Naive thymus-derived CD8-positive, alpha-beta T cell (primary cell): ENCODE measurements around the gene PRR3. TPM values are rescaled to one million over a fixed set of nuclear protein-coding genes. Genes with fewer than 3 reads are reported as not detected.
A peak's percentile ranks its signal among the peaks of the same experiment; 100 is the strongest.
"Not testable (repeated sequence)": the region's sequence is repeated elsewhere in the genome, so short reads cannot be mapped to it uniquely, and the experiment has no call there.

Experiments used
- ATAC-seq, 2 donors: fragments of 150-1000 bp; cut with Tn5 transposase in 1 of 2; sonication (Bioruptor Pico), chemical (Tn5 transposase) in 1 of 2; 1 replicate in 1 of 2; 2 replicates in 1 of 2; pipeline ENCODE4 v1.10.0; 2021; ENCODE audit warnings: mild to moderate bottlenecking in 2 of 2, moderate library complexity in 2 of 2
- POLR2A ChIA-PET: fragments of 350-600 bp; sonication (Branson Sonifier 250); formaldehyde crosslinking; loops from one replicate; lab custom pipeline; 2021; ENCODE audit warnings: antibody characterized with exemption; lab: Charles Lee
- DNase-seq, 10 donors: peaks; one replicate each; pipeline versions ENCODE4 v3.0.0 to v3.0.0-alpha.2; 2020 to 2022
- H3K27ac Mint-ChIP-seq, 10 donors: one replicate each; pipeline ENCODE4 v1.8.0; 2020 to 2022; ENCODE audit warnings: mild to moderate bottlenecking in 10 of 10, mixed read lengths in 10 of 10, moderate library complexity in 4 of 10, inconsistent platforms in 1 of 10
- H3K27me3 Mint-ChIP-seq, 5 donors: one replicate each; pipeline ENCODE4 v1.8.0; 2021 to 2022; ENCODE audit warnings: mixed read lengths in 5 of 5
- H3K36me3 Mint-ChIP-seq, 3 donors: one replicate each; pipeline ENCODE4 v1.8.0; 2020 to 2022; ENCODE audit warnings: mixed read lengths in 3 of 3, mild to moderate bottlenecking in 2 of 3, inconsistent platforms in 1 of 3
- H3K4me1 Mint-ChIP-seq, 4 donors: one replicate each; pipeline ENCODE4 v1.8.0; 2021 to 2022; ENCODE audit warnings: mixed read lengths in 4 of 4
- H3K4me3 Mint-ChIP-seq, 10 donors: one replicate each; pipeline ENCODE4 v1.8.0; 2020 to 2022; ENCODE audit warnings: mild to moderate bottlenecking in 10 of 10, mixed read lengths in 10 of 10, moderate library complexity in 6 of 10, inconsistent platforms in 1 of 10
- H3K9me3 Mint-ChIP-seq, 9 donors: one replicate each; pipeline ENCODE4 v1.8.0; 2020 to 2022; ENCODE audit warnings: mixed read lengths in 9 of 9, mild to moderate bottlenecking in 3 of 9, inconsistent platforms in 1 of 9, moderate library complexity in 1 of 9
- polyA plus RNA-seq, 3 donors: library from polyadenylated mRNA; unstranded; fragments of 300-500 nt; fragmentation: Illumina TruSeq; gene quantifications; one replicate each; pipeline ENCODE4 v1.2.3, GENCODE V29; 2021
- total RNA-seq, 8 experiments: library from RNA in 2 of 8; stranded (reverse) in 2 of 8; gene quantifications; one replicate each; pipeline ENCODE4 v1.2.3 and lab custom pipeline; 2021 to 2026

PRR3 gene
- total and polyA plus RNA-seq, 5 experiments from 2014 or later = 7.9 to 28.9 (median 12.7) TPM

- H3K4me1 Mint-ChIP-seq = peaks cover 17 to 70% (median 53%) of the 10 kb centered on the region in 4 donors
Measured at GRCh38 chr6:30517767-30518504, 39.2 kb upstream of the PRR3 start.

GRCh38 chr6:30518505-30519145, 38.5 kb upstream of the PRR3 start:
- H3K27me3 Mint-ChIP-seq, ATAC-seq: not testable (repeated sequence)
- Mint-ChIP-seq H3K4me3 (peak overlapping the region; percentile 16 to 80 (median 65)), H3K27ac (peak overlapping the region; percentile 67 to 96 (median 93)), H3K36me3 (peaks cover 0 to 33% (median 32%) of the 10 kb centered on the region in 3 donors), H3K4me1 (peaks cover 17 to 71% (median 51%) of the 10 kb centered on the region in 4 donors), H3K9me3 (peaks cover 8 to 50% (median 21%) of the 10 kb centered on the region in 9 donors)
- DNase-seq = peak in 6 of 10 donors; percentile 36 to 84 (median 65)
- POLR2A ChIA-PET = interaction anchor here (0.6 to 11.7 kb wide), 14 partner anchors 8 to 110 kb away, joined by 3 to 210 read pairs (median 11); partner anchors contain the start of genes GNL1 and PRR3

More at GRCh38 chr6:30517767-30518504, 39.2 kb upstream of the PRR3 start:
- peak overlapping the region in 9 of 10 donors; percentile 50 to 80 (median 70) for H3K4me3 Mint-ChIP-seq
- not testable (repeated sequence) for ATAC-seq, H3K27me3 Mint-ChIP-seq, DNase-seq
- H3K36me3 Mint-ChIP-seq = peaks cover 0 to 27% (median 25%) of the 10 kb centered on the region in 3 donors
- peaks cover 6 to 44% (median 14%) of the 10 kb centered on the region in 9 donors for H3K9me3 Mint-ChIP-seq
- peak overlapping the region; percentile 67 to 100 (median 93) for H3K27ac Mint-ChIP-seq
- POLR2A ChIA-PET = interaction anchor here (0.7 to 11.7 kb wide), 18 partner anchors 9 to 97 kb away, joined by 3 to 210 read pairs (median 6); partner anchors contain the start of genes GNL1 and PRR3

DNA sequence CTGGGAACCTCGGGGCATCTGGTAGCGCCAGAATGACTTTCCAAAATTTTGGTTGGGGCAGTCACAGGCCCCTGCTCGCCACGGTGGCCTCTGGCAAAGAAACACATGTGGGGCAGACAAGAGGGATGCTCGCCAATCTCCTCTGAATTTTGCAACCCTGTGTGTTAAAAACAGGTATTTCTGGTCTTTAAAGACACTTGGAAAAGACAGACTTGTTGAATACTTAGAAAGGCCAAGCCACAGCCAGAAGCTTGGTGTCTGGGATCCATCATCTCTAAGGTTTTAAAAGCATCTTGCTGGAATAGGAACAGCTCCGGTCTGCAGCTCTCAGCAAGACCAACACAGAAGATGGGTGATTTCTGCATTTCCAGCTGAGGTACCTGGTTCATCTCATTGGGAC, 36.6 kb upstream of the PRR3 start:
- peak overlapping the region in 2 of 10 donors; percentile 9 to 34 for H3K4me3 Mint-ChIP-seq
- H3K27me3 Mint-ChIP-seq = no peaks in the 10 kb centered on the region
- H3K4me1 Mint-ChIP-seq = peaks cover 15 to 71% (median 35%) of the 10 kb centered on the region in 4 donors
- ATAC-seq = no peak
- POLR2A ChIA-PET = interaction anchor here (7.9 kb wide), 1 partner anchor 27 kb away, joined by 210 read pairs; no protein-coding TSS in a partner anchor
- peak overlapping the region in 4 of 10 donors; percentile 10 to 48 (median 29) for H3K27ac Mint-ChIP-seq
- H3K9me3 Mint-ChIP-seq = peaks cover 8 to 68% (median 33%) of the 10 kb centered on the region in 9 donors
- no peak for DNase-seq
- H3K36me3 Mint-ChIP-seq = peaks cover 0 to 46% (median 39%) of the 10 kb centered on the region in 3 donors

DNA sequence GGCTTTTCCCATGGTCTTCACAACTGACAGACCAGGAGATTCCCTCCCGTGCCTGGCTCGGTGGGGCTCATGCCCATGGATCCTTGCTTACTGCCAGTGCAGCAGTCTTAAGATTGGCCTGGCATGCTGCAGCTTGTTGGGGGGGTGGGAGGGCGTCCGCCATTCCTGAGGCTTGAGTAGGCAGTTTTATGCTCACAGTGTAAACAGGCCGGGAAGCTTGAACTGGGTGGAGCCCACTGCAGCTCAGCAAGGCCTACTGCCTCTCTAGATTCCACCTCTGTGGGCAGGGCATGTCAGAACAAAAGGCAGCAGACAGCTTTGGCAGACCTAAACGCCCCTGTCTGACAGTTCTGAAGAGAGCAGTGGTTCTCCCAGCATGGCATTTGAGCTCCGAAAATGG, 36.0 kb upstream of the PRR3 start:
- H3K27ac Mint-ChIP-seq = peak overlapping the region in 2 of 10 donors; percentile 29 to 48
- H3K36me3 Mint-ChIP-seq = peaks cover 0 to 46% (median 39%) of the 10 kb centered on the region in 3 donors
- POLR2A ChIA-PET = interaction anchor here (1.2 to 7.9 kb wide), 2 partner anchors 21 to 27 kb away, joined by 3 to 210 read pairs; no protein-coding TSS in a partner anchor
- not testable (repeated sequence) for ATAC-seq, H3K27me3 Mint-ChIP-seq, DNase-seq, H3K4me3 Mint-ChIP-seq
- H3K9me3 Mint-ChIP-seq = peaks cover 8 to 68% (median 33%) of the 10 kb centered on the region in 9 donors
- peaks cover 12 to 72% (median 30%) of the 10 kb centered on the region in 4 donors for H3K4me1 Mint-ChIP-seq

DNA sequence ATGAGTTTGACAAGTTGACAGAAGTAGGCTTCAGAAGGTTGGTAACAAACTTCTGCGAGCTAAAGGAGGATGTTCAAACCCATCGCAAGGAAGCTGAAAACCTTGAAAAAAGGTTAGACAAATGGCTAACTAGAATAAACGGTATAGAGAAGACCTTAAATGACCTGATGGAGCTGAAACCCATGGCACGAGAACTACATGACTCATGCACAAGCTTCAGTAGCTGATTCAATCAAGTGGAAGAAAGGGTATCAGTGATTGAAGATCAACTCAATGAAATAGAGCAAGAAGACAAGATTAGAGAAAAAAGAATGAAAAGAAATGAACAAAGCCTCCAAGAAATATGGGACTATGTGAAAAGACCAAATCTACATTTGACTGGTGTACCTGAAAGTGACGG, 35.1 kb upstream of the PRR3 start:
- ATAC-seq, DNase-seq, H3K27me3 Mint-ChIP-seq: not testable (repeated sequence)
- POLR2A ChIA-PET = interaction anchor here (0.8 to 7.9 kb wide), 4 partner anchors 9 to 196 kb away, joined by 3 to 210 read pairs (median 5); no protein-coding TSS in a partner anchor
- peaks cover 10 to 65% (median 24%) of the 10 kb centered on the region in 4 donors for H3K4me1 Mint-ChIP-seq
- H3K9me3 Mint-ChIP-seq = peaks cover 8 to 66% (median 33%) of the 10 kb centered on the region in 9 donors
- peak overlapping the region in 1 of 10 donors; percentile 48 for H3K4me3 Mint-ChIP-seq
- peaks cover 0 to 46% (median 39%) of the 10 kb centered on the region in 3 donors for H3K36me3 Mint-ChIP-seq
- H3K27ac Mint-ChIP-seq = peak overlapping the region in 3 of 10 donors; percentile 15 to 80 (median 37)

GRCh38 chr6:30526444-30526843, 30.7 kb upstream of the PRR3 start:
- peaks cover 0 to 31% (median 29%) of the 10 kb centered on the region in 3 donors for H3K36me3 Mint-ChIP-seq
- H3K4me3 Mint-ChIP-seq, DNase-seq, ATAC-seq, H3K27me3 Mint-ChIP-seq: not testable (repeated sequence)
- H3K27ac Mint-ChIP-seq = peak overlapping the region in 2 of 10 donors; percentile 19 to 39
- H3K9me3 Mint-ChIP-seq = peaks cover 4 to 39% (median 33%) of the 10 kb centered on the region in 9 donors
- POLR2A ChIA-PET = interaction anchor here (1.0 to 10.5 kb wide), 4 partner anchors 8 to 33 kb away, joined by 3 to 213 read pairs (median 4); partner anchors contain the start of gene HLA-E
- peaks cover 10 to 70% (median 22%) of the 10 kb centered on the region in 4 donors for H3K4me1 Mint-ChIP-seq

DNA sequence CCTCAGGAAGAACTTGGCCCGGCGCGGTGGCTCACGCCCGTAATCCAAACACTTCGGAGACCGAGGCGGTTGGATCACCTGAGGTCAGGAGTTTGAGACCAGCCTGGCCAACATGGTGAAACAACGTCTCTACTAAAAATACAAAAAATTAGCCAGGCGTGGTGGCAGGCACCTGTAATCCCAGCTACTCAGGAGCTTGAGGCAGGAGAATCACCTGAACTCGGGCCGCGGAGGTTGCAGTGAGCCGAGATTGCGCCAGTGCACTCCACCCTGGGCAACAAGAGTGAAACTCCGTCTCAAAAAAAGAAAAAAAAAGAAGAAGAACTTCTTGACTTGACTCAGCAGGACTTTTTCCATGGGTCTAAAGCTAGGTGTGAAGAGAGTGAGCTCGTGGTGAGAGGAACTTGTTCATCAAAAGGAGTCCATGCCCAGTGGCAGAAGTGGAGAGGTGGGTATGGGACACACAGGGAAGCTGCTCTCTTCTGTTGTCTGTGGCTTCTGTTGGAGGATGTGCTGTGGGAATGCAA, 27.7 kb upstream of the PRR3 start:
- Mint-ChIP-seq H3K9me3 (peaks cover 0 to 14% (median 4%) of the 10 kb centered on the region in 9 donors), H3K4me3 (peak overlapping the region in 2 of 10 donors; percentile 8 to 23), H3K4me1 (peaks cover 10 to 68% (median 32%) of the 10 kb centered on the region in 4 donors), H3K27ac (peak overlapping the region in 8 of 10 donors; percentile 32 to 85 (median 80))
- POLR2A ChIA-PET = interaction anchor here (0.8 to 10.5 kb wide), 8 partner anchors 11 to 46 kb away, joined by 3 to 213 read pairs (median 10); partner anchors contain the start of gene HLA-E
- not testable (repeated sequence) for DNase-seq, H3K36me3 Mint-ChIP-seq, H3K27me3 Mint-ChIP-seq
- peak in 1 of 2 donors; percentile 29 for ATAC-seq

DNA sequence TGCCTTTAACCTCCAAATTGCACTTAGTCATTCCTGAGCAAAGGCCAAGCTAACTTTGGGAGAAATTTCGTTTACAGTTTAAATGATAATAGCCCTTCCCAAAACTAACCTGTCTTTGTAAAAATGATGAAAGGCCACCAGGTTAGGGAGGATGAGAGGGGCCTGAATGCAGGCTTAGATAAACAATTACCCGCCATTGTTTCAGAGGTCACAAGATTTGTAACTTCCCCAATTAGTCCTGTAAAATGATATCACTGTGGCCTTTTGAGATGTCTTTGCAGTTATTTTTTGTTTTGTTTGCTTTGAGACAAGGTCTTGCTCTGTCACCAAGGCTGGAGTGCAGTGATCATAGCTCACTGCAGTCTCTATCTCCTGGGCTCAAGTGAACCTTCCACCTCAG, 27.1 kb upstream of the PRR3 start:
- DNase-seq (no peak), ATAC-seq (no peak)
- H3K27ac Mint-ChIP-seq = peak overlapping the region in 6 of 10 donors; percentile 32 to 83 (median 80)
- peaks cover 0 to 1% (median 0%) of the 10 kb centered on the region in 3 donors for H3K36me3 Mint-ChIP-seq
- H3K27me3 Mint-ChIP-seq = no peaks in the 10 kb centered on the region
- no peak overlapping the region for H3K4me3 Mint-ChIP-seq
- peaks cover 0 to 8% (median 0%) of the 10 kb centered on the region in 9 donors for H3K9me3 Mint-ChIP-seq
- H3K4me1 Mint-ChIP-seq = peaks cover 9 to 62% (median 32%) of the 10 kb centered on the region in 4 donors
- POLR2A ChIA-PET = interaction anchor here (0.8 to 10.5 kb wide), 9 partner anchors 12 to 44 kb away, joined by 3 to 213 read pairs (median 15); partner anchors contain the start of gene HLA-E

DNA sequence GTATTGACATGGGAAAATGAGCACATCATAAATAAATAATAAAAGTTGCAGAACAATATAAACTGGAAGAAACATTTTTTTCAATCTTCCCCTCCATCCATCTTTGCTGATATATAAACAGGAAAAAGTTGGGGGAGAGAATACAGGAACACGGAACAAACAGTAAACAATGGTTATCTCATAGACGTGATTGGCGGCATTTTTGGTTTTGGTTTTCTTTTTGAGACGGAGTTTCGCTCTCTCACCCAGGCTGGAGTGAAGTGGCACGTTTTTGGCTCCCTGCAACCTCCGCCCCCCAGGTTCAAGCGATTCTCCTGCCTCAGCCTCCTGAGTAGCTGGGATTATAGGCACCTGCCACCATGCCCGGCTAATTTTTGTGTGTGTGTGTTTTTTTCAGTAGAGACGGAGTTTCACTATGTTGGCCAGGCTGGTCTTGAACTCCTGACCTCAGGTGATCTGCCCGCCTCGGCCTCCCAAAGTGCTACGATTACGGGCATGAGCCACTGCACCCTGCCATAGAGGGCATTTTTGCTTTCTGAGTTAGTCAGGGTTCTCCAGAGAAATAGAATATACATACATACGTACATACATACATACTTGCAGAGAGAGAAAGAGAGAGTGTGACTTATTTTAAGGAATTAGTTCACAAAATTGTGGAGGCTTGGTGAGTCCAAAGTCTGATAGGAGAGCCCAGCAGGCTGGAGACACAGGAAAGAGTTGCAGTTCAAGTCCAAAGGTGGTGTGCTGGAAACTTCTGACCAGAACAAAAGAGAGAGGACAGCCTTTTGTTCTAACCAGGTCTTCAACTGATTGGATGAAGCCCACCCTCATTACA, 23.4 kb upstream of the PRR3 start:
- Mint-ChIP-seq H3K4me3 (peak overlapping the region; percentile 24 to 94 (median 72)), H3K36me3 (no peaks in the 10 kb centered on the region), H3K9me3 (peaks cover 0 to 2% (median 0%) of the 10 kb centered on the region in 9 donors), H3K4me1 (peaks cover 8 to 39% (median 29%) of the 10 kb centered on the region in 4 donors), H3K27me3 (no peaks in the 10 kb centered on the region), H3K27ac (peak overlapping the region in 4 of 10 donors; percentile 68 to 95 (median 91))
- POLR2A ChIA-PET = interaction anchor here (3.8 to 10.5 kb wide), 2 partner anchors 41 to 48 kb away, joined by 35 to 213 read pairs; partner anchors contain the start of gene HLA-E
- ATAC-seq (no peak), DNase-seq (no peak)

GRCh38 chr6:30537931-30538330, 19.2 kb upstream of the PRR3 start:
- Mint-ChIP-seq H3K27ac (no peak overlapping the region), H3K36me3 (no peaks in the 10 kb centered on the region), H3K27me3 (no peaks in the 10 kb centered on the region), H3K4me1 (peaks cover 9 to 22% (median 14%) of the 10 kb centered on the region in 4 donors), H3K4me3 (no peak overlapping the region), H3K9me3 (no peaks in the 10 kb centered on the region)
- POLR2A ChIA-PET = interaction anchor here (12.6 kb wide), 1 partner anchor 45 kb away, joined by 211 read pairs; the partner anchor contains the start of gene HLA-E
- DNase-seq (no peak), ATAC-seq (no peak)
